Measurements from ENCODE around the gene UCMA.

The UCMA gene

GRCh38 chr10:13222151-13222550 is 12.0 kb downstream of the UCMA start:
- no peaks in the 10 kb centered on the region for H3K36me3 ChIP-seq (ENCODE audit: insufficient read depth, low read length)
- H3K9ac ChIP-seq (ENCODE audit: low read depth, low read length) = no peak overlapping the region
- peaks cover 8% of the 10 kb centered on the region for H3K4me1 ChIP-seq (ENCODE audit: insufficient read depth, low read length)
- no peaks in the 10 kb centered on the region for H3K9me3 ChIP-seq (ENCODE audit: control insufficient read depth, insufficient read depth, low read length)

GRCh38 chr10:13221572-13221971 is 12.6 kb downstream of the UCMA start:
- no peaks in the 10 kb centered on the region for H3K36me3 ChIP-seq (ENCODE audit: insufficient read depth, low read length)
- H3K9ac ChIP-seq (ENCODE audit: low read depth, low read length) = no peak overlapping the region
- H3K9me3 ChIP-seq (ENCODE audit: control insufficient read depth, insufficient read depth, low read length) = no peaks in the 10 kb centered on the region; the same call in 1 of the 2 replicates
- H3K4me1 ChIP-seq (ENCODE audit: insufficient read depth, low read length) = peaks cover 8% of the 10 kb centered on the region

DNA sequence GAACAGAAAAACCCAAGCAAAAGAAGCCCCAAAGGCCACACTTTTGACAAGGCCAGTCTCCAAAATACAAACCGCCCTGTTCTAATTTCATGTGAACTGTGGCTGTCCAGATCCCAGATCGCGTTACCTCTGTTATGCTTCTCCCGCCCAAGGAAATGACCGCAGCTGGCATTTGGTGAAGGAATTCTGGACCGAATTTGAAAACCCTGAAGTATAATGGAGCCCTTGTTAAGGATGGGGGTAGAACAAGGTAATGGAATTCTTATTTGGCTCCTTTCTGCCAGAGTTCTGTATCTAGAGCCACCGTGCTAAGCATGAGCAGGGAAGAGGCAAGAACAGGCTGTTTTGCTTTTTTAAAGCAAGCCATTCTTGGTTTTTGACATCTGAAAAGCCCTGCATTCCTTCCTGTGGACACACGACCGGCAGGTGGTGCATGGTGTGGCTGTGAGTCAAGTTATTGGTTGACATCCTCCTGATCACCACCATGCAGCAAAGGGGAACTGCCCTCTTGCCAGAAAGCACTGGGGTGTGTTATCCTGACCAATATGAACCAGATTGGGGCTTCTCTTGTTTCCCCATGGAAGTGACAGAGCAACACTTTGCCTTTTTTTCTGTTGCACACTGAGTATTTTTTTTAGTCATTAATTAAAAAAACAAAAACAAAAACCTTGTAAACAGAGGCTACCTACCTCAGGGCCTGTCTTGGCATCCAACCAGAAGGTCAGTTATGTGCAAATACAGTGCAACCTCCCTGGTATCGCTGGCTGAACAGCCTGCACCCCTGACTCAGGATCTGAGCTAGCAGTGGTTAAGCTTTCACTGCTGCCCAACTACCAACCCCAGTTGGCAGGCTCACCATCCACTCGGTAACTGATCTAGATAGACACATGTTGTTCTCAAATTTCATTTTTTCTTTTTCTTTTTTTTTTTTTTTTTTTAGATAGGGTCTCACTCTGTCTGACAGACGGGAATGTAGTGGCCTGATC is 14.2 kb downstream of the UCMA start:
- H3K9me3 ChIP-seq (ENCODE audit: control insufficient read depth, insufficient read depth, low read length) = no peaks in the 10 kb centered on the region; the same call in 1 of the 2 replicates
- H3K9ac ChIP-seq (ENCODE audit: low read depth, low read length) = no peak overlapping the region
- peaks cover 8% of the 10 kb centered on the region for H3K4me1 ChIP-seq (ENCODE audit: insufficient read depth, low read length)
- H3K36me3 ChIP-seq (ENCODE audit: insufficient read depth, low read length) = peaks cover 2% of the 10 kb centered on the region; the same call in 1 of the 2 replicates

DNA sequence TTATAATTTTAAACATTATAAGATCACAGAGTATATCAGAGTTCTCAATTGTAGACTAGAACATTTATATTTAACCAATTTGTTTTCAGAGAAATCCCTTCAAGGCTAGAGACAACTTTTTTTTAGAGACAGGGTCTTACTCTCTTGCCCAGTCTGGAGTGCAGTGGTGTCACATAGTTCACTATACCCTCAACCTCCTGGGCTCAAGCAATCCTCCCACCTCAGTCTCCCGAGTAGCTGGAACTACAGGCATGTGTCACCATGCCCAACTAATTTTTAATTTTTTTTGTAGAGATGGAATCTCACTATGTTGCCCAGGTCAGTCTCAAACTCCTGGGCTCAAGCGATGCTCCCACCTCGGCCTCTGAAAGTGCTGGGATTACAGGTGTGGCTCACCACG is 15.3 kb downstream of the UCMA start:
- Histone ChIP-seq H3K4me1 (ENCODE audit: insufficient read depth, low read length) (peaks cover 8% of the 10 kb centered on the region), H3K9me3 (ENCODE audit: control insufficient read depth, insufficient read depth, low read length) (no peaks in the 10 kb centered on the region; the same call in 1 of the 2 replicates), H3K9ac (ENCODE audit: low read depth, low read length) (no peak overlapping the region), H3K36me3 (ENCODE audit: insufficient read depth, low read length) (peaks cover 3% of the 10 kb centered on the region; the same call in 1 of the 2 replicates)

- Histone ChIP-seq H3K9me3 (ENCODE audit: control insufficient read depth, insufficient read depth, low read length) (peaks cover 8% of the 10 kb centered on the region; the same call in 1 of the 2 replicates), H3K4me1 (ENCODE audit: insufficient read depth, low read length) (no peaks in the 10 kb centered on the region), H3K9ac (ENCODE audit: low read depth, low read length) (no peak overlapping the region), H3K36me3 (ENCODE audit: insufficient read depth, low read length) (peaks cover 25% of the 10 kb centered on the region)
Observed at GRCh38 chr10:13213163-13213562, 21.0 kb downstream of the UCMA start.

DNA sequence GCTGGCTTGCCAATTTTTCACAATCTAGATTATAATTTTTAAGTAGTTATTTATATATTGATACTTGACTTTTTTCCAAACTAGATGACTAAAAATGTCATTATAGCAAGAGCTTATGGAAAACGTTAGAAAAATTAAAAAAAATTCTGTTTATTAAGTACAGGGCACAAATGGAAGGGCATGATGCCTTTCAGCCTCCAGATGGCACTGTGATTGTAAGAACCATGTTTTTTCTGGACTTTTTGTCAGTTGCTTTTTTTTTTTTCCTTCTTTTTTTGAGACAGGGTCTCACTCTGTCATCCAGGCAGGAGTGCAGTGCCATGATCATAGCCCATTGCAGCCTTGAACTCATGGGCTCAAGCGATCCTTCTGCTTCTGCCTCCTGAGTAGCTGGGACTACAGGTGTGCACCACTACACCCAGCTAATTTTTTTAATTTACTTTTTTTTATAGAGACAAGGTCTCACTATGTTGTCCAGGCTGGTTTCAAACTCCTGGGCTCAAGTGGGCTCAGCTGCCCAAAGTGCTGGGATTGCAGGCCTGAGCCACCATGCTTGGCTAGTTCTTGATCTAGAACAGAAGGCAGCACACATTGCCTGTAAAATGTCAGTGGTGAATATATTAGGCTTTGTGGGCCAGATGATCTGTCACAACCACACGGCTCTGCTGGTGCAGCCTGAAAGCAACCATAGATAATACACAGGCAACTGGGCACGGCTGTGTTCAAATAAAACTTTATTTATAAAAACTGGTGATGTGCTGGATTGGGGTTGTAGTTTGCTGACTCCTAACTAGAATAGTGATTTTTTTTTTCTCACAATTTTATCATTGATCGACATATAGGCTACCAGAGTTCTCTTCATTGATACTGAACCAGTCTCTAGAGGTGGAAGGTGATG is 27.4 kb downstream of the UCMA start:
- no peak overlapping the region for H3K9ac ChIP-seq (ENCODE audit: low read depth, low read length)
- H3K36me3 ChIP-seq (ENCODE audit: insufficient read depth, low read length) = peaks cover 19% of the 10 kb centered on the region
- no peaks in the 10 kb centered on the region for H3K4me1 ChIP-seq (ENCODE audit: insufficient read depth, low read length)
- no peaks in the 10 kb centered on the region for H3K9me3 ChIP-seq (ENCODE audit: control insufficient read depth, insufficient read depth, low read length)

GRCh38 chr10:13206091-13206490 is 28.1 kb downstream of the UCMA start:
- Histone ChIP-seq H3K4me1 (ENCODE audit: insufficient read depth, low read length) (no peaks in the 10 kb centered on the region), H3K9me3 (ENCODE audit: control insufficient read depth, insufficient read depth, low read length) (no peaks in the 10 kb centered on the region), H3K9ac (ENCODE audit: low read depth, low read length) (no peak overlapping the region), H3K36me3 (ENCODE audit: insufficient read depth, low read length) (peaks cover 21% of the 10 kb centered on the region)

GRCh38 chr10:13201132-13201531 is 33.0 kb downstream of the UCMA start:
- H3K36me3 ChIP-seq (ENCODE audit: insufficient read depth, low read length) = peaks cover 36% of the 10 kb centered on the region
- no peaks in the 10 kb centered on the region for H3K4me1 ChIP-seq (ENCODE audit: insufficient read depth, low read length)
- no peaks in the 10 kb centered on the region for H3K9me3 ChIP-seq (ENCODE audit: control insufficient read depth, insufficient read depth, low read length)
- H3K9ac ChIP-seq (ENCODE audit: low read depth, low read length) = no peak overlapping the region

DNA sequence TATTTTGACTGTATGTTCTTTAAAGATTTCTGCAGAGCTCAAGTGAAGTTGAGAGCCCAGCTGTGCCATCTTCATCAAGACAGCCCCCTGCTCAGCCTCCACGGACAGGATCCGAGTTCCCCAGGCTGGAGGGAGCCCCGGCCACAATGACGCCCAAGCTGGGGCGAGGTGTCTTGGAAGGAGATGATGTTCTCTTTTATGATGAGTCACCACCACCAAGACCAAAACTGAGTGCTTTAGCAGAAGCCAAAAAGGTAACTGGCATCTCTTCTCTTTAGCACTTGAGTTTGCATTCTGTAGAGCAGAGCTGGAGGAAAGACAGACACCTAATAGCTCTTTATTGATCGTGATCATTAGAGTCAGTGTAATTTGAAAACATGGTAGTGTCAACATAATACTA is 39.2 kb downstream of the UCMA start:
- Histone ChIP-seq H3K4me1 (ENCODE audit: insufficient read depth, low read length) (no peaks in the 10 kb centered on the region), H3K9me3 (ENCODE audit: control insufficient read depth, insufficient read depth, low read length) (no peaks in the 10 kb centered on the region), H3K36me3 (ENCODE audit: insufficient read depth, low read length) (peaks cover 46% of the 10 kb centered on the region), H3K9ac (ENCODE audit: low read depth, low read length) (no peak overlapping the region)

DNA sequence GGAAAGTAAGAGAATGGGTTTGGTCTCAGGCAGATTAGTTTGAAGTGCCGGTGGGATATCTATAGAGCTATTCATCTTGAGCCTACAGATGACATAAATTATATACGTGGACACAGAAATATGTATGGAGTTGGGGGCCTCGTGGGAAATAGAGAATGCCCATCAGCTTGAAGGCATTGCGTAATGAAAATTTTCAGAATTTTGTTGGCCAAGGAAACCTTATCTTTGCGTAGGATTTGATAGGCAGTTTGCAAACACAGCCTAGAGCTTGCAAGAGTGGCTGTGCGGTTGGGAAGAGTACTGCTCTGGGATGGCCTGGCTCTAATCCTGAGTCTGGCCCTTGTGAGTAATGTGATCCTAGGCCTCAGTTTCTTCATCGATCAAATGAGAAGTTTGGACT is 40.5 kb downstream of the UCMA start:
- Histone ChIP-seq H3K9ac (ENCODE audit: low read depth, low read length) (no peak overlapping the region), H3K9me3 (ENCODE audit: control insufficient read depth, insufficient read depth, low read length) (no peaks in the 10 kb centered on the region), H3K4me1 (ENCODE audit: insufficient read depth, low read length) (no peaks in the 10 kb centered on the region), H3K36me3 (ENCODE audit: insufficient read depth, low read length) (peaks cover 40% of the 10 kb centered on the region)

- H3K9ac ChIP-seq (ENCODE audit: low read depth, low read length) = no peak overlapping the region
- no peaks in the 10 kb centered on the region for H3K9me3 ChIP-seq (ENCODE audit: control insufficient read depth, insufficient read depth, low read length)
- H3K36me3 ChIP-seq (ENCODE audit: insufficient read depth, low read length) = peaks cover 39% of the 10 kb centered on the region
- no peaks in the 10 kb centered on the region for H3K4me1 ChIP-seq (ENCODE audit: insufficient read depth, low read length)
Observed at GRCh38 chr10:13191362-13191761, 42.8 kb downstream of the UCMA start.

DNA sequence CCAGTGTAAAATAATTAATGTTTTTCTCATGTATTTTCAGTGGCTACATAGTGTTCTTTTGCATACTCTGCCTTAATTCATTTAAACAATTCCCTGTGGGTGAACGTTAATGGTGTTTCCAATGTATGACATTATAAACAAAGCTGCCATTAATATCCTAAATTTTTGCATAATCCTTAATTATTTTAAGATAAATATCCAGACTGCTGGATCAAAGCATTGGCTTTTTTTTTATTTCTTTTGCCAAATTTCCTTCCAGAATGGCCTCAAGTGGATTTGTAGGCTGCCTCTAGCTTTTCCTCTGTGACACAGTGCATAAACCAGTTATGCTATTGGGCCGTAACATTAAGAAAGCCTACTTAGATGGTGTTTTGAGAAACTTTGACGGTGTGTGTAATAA is 43.4 kb downstream of the UCMA start:
- no peak overlapping the region for H3K9ac ChIP-seq (ENCODE audit: low read depth, low read length)
- no peaks in the 10 kb centered on the region for H3K4me1 ChIP-seq (ENCODE audit: insufficient read depth, low read length)
- no peaks in the 10 kb centered on the region for H3K9me3 ChIP-seq (ENCODE audit: control insufficient read depth, insufficient read depth, low read length)
- H3K36me3 ChIP-seq (ENCODE audit: insufficient read depth, low read length) = peaks cover 45% of the 10 kb centered on the region

DNA sequence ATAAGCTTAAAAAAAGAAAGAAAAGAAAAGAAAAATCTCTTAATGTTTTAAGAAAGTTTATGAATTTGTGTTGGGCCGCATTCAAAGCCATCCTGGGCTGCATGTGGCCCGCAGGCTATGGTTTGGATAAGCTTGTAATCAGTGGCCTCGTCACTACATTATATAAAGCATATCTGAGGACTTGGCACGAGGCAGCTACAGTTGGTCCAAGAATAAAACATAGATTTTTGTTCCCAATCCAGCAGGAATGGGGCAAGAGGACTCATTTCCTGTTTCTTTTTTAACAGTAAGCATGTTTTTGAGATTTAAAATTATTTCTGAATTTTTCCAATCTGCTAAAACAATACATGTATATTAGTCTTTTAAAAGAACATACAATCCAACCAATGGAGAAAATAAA is 44.2 kb downstream of the UCMA start:
- no peak overlapping the region for H3K9ac ChIP-seq (ENCODE audit: low read depth, low read length)
- no peaks in the 10 kb centered on the region for H3K4me1 ChIP-seq (ENCODE audit: insufficient read depth, low read length)
- no peaks in the 10 kb centered on the region for H3K9me3 ChIP-seq (ENCODE audit: control insufficient read depth, insufficient read depth, low read length)
- H3K36me3 ChIP-seq (ENCODE audit: insufficient read depth, low read length) = peaks cover 48% of the 10 kb centered on the region

DNA sequence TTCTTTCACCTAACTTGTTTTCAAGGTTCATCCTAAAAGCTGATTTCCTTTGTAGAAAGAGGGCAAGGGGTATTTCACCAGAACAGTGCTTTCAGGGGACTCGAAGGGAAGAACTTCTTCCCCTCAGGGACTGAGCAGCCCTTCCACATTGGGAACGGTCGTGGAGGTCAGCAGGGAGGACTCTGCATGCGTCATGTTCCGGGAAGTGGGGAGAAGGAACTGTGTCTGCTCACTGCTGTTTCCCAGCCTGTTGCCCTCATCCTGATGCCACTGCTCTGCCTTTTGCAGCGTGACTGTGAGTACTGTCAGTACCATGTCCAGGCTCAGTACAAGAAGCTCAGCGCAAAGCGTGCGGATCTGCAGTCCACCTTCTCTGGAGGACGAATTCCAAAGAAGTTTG is 45.6 kb downstream of the UCMA start:
- Histone ChIP-seq H3K36me3 (ENCODE audit: insufficient read depth, low read length) (peaks cover 54% of the 10 kb centered on the region), H3K9me3 (ENCODE audit: control insufficient read depth, insufficient read depth, low read length) (no peaks in the 10 kb centered on the region), H3K4me1 (ENCODE audit: insufficient read depth, low read length) (no peaks in the 10 kb centered on the region), H3K9ac (ENCODE audit: low read depth, low read length) (no peak overlapping the region)
